OCI-M1 (cell line): Measurements from ENCODE around the gene PIP5K1C.

ENCODE experiments used
- DNase-seq: peaks from one replicate; lab custom pipeline; 2025; lab: John Stamatoyannopoulos, UW

The PIP5K1C gene

DNA sequence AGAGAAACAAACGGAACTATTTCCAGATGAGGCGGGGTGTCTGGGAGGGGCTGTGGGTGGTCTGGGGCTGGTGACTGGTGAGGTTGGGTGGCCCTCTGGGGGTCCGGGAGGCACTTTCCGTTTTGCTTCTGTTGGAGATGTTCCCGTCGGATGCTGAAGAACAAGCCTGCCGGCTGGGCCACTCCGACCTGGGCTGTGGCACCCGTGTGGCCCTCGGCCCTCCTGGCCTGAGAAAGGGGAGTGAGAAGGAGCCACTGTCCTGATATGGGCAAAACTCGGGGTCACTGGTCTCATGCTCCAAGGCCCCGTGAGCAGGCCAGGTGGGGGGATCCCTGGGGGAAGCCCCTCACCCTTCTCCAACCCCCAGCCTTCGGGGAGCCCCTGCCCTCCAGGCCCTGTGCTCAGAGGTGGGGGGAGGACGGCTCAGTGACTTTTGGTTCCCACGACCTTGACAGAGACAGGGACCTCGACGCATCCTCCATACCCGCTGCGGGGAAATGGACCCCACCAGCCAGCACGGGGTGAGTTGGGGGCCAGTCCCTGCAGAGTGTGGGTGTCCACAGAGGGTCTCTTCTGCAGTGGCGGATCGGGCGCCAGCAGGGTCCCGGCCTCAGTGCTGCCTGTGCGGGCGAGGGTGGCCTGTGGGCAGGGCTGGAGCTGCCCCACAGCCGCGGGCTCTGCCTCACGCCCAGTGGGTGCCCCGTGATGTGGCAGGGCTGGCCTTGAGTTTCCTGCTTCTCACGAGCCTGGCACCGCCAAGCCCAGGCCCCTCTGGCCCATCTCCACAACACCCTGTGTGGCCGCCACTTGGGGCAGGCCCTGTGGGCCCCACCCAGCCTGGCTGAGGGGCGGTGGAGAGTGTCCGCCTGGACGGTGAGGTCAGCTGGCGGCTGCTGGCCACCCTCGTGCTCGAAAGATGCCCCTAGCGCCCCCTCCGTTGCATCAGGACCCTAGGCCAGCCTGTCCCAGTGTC lies 89.2 kb downstream of the PIP5K1C start:
- no peak for DNase-seq

- peak; percentile 10 for DNase-seq
Observed at GRCh38 chr19:3609779-3610719, 90.2 kb downstream of the PIP5K1C start.

DNA sequence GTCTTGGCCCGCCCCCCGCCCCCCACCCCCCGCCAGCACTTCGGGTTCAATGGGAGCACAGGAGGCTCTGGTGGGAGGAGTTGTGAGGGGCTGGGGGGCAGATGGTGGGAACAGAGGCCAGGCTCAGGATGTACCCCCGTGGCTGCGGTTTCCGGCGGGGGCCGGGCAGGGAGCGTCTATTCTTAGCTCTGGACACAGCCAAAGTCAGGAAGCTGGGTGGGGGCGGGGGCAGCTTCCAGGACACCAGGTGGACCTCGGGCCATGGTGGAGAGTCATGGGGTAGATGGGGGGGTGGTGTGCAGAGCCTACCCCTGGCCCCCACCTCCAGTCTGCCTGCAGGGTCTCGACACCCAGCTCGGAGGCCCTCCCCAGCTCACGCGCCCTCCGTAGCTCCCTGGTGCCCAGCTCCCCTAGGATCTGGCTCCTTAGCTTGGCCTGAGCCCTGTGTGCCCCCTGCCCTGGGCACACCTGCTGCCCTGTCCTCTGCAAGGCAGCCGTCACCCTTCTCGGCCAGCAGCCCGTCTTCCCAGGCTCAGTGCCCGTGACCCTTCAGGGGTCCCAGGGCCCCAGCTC lies 91.4 kb downstream of the PIP5K1C start:
- peak; percentile 10 for DNase-seq

DNA sequence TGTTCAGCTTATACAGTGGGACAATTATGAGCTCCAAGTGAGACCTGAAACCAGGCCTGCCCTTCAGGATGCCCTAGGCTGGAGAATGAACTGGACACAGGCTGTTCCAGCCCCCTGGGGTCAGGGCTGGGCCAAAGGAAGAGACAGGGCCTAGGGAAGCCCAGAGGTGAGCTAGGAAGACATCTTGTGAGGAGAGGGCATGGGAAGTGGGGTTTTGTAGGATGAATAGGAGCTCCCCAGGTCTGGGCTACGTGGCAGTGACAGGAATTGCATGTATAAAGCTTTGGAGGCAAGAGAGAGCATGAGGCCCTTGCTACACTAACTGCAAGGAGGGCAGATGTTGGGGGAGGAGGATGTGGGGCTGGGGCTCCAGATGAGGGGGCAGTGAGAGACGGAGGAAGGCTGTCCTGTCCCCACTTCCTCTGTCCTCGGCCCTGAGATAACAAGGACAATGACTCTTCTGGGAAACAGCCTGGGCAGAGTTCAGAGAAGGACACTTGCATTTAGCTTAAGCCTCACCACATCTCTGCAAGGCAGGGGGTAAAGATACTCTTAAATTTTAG lies 92.1 kb downstream of the PIP5K1C start:
- peak; percentile 48 for DNase-seq

DNA sequence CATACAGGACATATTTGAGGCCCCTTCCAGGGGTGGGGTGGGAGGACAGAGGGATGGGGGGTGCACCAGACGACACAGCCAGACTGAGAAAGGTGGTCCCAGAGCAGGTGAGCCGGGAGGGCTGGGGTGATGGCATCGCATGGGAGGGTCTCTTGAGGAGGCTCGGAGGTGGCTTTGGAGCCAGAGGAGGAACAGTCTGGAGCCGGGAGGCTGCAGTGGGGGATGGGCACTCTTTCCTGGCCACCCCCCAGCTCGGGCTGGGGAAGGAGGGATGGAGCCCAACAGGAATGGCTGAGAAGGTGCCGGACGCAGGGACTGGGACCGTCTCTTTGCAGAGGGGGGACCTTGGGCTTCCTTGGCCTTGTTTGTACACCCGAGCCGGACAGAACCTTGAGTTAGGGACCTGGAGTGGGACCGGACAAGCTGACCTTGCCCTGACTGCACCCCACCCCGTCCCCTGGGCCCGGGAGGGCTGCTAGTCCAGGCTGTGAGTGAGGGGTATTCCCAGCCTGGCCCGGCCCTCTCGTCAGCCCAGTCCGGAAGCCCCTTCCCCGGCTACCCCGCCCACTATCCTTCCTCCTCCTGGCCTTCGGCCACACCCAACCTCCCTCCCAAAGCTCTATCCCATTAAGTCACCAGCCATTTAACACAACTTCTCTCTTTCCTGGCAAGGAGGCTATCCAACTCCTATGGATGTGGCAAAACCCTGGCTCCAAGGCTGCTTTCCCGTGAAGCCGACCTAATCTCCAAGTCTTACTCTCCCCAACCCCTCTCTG lies 92.8 kb downstream of the PIP5K1C start:
- no peak for DNase-seq

DNA sequence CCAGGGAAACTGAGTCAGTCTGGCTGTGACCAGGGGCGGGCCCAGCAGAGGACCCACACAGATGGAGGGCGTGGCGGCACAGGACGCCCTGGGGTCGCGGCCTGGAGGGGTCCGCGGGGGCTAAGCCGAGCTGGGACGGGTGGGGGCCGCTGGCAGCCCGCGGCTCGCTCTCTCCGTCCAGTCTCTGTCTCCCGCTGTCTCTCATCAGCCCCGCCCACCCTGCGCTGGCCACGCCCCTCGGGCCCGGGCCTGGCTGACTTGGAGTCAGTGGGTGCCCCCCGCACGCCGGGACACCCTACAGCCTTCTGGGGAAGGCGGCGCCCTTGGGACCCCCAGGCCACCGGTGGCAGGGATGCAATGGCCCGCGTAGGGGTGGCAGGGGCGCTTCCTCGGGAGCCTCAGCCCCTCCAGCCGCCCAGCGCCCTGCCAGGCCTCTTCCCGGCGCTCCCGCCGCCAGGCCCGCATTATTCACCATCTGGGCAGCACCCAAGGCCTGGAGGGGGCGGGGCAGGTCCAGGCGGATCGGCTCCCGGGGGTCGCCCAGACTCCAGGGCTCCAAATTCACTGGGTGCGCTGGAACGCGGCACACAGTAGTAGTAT lies 93.5 kb downstream of the PIP5K1C start, which contains the start of gene TBXA2R:
Gene TBXA2R, minus strand, starts transcription at position 186 of the 600 bp plus-strand sequence. CDS start 6,241 bp downstream, outside the sequence.
- no peak for DNase-seq

DNA sequence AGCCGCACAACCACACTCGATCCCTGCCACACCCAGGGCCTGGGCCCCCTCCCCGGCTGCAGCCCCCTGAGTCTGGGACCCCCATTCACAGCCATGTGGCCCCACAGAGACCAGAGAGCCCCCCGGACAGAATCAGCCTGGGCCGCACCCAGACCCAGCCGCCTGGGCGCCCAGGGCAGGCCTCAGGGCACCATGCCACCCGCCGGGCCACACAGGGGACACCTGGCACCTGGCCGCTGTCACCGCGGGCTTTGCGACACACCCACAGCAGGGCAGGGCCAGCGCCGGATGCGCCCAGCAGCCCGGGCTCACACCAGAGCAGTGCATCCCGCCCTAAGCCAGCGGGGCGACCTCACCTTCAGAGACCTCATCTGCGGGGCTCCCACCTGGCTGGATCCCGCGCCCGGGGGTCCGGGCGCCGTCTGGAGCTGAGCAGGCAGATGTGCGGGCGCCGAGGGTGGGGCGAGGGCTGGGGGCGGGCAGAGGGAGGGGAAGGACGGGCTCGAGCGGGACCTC lies 94.0 kb downstream of the PIP5K1C start:
- DNase-seq = no peak

GRCh38 chr19:3605770-3606169 lies 94.5 kb downstream of the PIP5K1C start:
- no peak for DNase-seq

DNA sequence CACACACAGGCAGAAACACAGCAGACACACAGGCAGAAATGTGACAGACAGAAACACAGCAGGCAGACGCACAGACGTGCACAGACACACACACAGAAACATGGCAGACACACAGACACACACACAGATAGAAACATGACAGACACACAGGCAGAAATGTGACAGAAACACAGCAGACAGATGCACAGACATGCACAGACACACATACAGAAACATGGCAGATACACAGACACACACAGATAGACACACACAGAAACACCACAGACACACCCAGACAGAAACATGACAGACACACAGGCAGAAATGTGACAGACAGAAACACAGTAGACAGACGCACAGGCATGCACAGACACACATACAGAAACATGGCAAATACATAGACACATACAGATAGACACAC lies 94.9 kb downstream of the PIP5K1C start:
- no peak for DNase-seq

GRCh38 chr19:3604987-3605343 lies 95.3 kb downstream of the PIP5K1C start:
- DNase-seq = no peak

DNA sequence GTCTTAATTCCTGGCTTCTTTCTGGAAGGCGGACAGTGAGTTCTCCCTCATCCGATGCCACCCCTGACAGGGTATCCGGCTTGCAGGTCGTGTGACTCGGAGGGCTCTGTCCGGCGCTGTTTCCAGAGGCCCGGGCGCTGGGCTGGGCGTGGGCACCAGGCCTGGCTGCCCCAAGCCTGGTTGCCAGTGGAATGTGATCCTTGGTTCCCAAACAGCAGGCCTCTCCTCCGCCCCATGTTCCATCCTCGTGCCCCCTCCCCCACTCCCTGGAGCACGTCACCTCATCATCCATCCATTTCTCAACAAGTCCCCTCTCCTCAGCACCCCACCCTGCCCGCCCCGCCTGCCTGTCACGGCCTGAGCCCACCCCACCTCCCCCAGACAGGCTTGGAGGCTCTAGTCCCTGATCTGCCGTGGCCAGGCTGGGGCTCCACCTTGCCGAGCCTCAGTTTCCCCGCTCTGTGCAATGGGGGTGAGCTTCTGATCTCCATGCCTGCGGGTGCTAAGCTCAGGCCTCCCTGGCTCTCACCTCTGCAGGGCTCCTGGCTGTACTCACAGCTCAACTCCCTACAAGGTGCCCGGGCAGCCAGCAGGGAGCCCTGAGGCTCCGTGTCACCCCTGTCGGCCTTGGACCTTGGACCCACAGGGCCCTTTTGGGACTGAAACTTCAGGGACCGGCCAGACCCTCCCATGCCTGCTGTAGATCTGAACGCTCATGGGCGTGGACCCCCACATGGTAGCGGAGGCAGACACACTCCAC lies 95.9 kb downstream of the PIP5K1C start:
- DNase-seq = no peak

GRCh38 chr19:3603121-3603811 lies 97.0 kb downstream of the PIP5K1C start:
- DNase-seq = no peak

- no peak for DNase-seq
Observed at GRCh38 chr19:3601021-3601420, 99.2 kb downstream of the PIP5K1C start.

DNA sequence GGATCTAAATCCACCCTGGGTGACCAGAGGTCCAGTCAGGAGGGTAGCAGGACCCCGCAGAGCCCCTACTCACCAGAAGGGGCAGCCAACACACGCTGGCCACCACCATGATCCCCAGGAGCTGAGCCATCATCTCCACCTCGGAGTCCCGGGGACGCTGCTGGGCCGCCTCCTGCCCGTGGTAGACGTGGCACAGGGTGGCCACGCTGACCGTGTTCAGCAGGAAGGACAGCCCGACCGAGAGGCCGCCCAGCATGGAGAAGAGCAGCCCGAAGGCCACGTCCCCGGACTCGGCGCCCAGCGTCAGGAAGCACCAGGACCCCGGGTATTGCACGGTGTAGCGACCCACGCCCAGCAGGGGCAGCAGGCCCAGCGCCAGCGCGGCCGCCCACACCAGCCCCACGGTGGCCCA lies 100.5 kb downstream of the PIP5K1C start:
- DNase-seq = no peak

DNA sequence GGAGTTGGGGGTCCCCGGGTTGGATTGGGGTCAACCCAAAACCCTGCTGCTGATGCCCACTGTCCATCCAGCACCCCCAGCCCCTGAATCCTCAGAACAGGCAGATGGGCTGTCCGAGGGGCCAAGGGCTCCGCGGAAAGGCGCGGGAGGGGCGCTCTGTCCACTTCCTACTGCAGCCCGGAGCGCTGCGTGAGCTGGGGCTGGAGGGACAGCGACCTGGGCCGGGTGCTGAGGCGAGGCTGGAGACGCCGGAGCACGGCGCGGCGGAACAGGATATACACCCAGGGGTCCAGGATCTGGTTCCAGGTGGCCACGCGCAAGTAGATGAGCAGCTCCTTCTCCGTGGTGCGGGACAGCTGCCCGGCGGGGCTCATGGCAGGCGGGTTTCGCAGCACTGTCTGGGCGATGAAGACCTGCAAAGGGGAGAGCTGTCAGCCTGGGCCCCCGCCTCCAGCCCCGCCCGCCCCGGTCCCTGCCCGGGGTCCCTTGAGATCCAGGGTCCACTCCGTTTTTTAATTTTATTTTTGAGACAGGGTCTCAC lies 104.7 kb downstream of the PIP5K1C start:
- no peak for DNase-seq

DNA sequence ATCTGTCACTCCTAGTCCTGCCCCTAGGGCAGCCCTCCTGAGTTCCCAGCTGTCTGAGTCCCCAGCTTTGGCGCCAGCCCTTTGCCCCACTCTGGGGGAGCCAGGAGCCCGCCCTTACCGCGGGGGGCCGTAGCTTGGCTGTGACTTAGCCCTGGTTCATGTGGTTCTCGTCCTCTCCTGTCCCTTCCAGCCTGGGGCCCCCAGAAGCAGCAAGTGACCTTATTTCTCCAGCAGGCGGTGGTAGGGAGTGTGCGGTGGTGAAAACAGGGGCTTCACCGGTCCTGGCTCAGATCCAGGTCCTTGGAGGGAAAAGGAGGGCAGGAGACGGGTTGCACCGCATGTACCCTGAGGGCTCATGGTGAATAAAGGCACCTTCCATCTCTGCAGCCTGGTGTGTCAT lies 107.1 kb downstream of the PIP5K1C start:
- DNase-seq = no peak

DNA sequence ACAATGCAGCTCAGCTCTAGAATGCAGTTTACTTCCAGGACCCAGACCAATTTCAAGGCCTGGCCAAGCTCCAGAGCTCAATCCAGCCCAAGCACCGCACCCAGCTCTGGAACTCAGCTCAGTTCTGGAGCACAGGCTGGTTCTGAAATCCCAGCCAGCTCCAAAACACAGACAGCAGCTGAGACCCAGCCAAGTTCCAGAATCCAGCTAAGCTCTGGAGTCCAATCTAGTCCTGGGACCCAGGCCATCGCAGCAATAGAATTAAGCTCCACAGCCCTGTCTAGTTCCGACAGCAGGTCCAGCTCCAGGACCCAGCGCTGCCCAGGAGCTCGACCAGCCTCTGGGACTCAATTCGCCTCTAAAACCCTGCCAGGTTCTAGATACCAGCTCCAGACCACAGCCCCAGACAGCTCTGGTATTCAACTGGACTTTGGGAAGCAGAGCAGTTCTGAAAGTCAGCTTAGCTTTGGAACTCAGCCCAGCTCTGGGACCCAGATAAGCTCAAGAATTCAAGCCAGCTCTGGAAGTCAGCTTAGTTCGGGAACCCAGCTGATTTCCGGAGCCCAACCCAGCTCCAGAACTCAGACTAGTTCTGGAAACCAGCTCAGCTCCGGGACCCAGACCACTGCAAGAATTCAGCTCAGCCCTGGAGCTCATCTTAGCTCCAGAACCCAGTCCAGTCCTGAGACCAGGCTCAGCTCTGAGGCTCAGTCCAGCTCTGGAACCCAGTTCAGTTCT lies 108.2 kb downstream of the PIP5K1C start:
- DNase-seq = no peak
